HL-60 (cell line): ENCODE measurements around the gene C20orf202.

Experiments used
- DNase-seq, 2 experiments: peaks; one replicate each; pipeline ENCODE4 v3.0.0-alpha.2; 2010 to 2020; ENCODE audit warnings: low read depth in 1 of 2, low spot score in 1 of 2
- H3K27ac ChIP-seq: fragments of 250-450 bp; sonication (Bioruptor Pico); replicated peaks from 2 replicates; pipeline ENCODE4 v1.5.1; 2020; ENCODE audit warnings: mild to moderate bottlenecking, moderate library complexity
- H3K27me3 ChIP-seq: fragments of 250-450 bp; sonication (Bioruptor Pico); 2 replicates; pipeline ENCODE4 v1.5.1; 2021; ENCODE audit warnings: mild to moderate bottlenecking, moderate library complexity; ENCODE audit not compliant: insufficient read depth, poor library complexity, severe bottlenecking
- H3K4me3 ChIP-seq: replicated peaks from 2 replicates; pipeline ENCODE4 v1.5.1; 2011; ENCODE audit warnings: mild to moderate bottlenecking, control low read depth, low read length; ENCODE audit not compliant: insufficient read depth
- CTCF ChIP-seq: IDR thresholded peaks from one replicate; pipeline ENCODE4 v1.5.1; 2011; ENCODE audit warnings: low read length, control low read depth, inconsistent platforms; ENCODE audit not compliant: insufficient read depth
- GABPA ChIP-seq: IDR thresholded peaks from 2 replicates; pipeline ENCODE4 v1.6.1; 2012; ENCODE audit warnings: low read depth
- POLR2AphosphoS5 ChIP-seq: IDR thresholded peaks from 2 replicates; pipeline ENCODE4 v1.6.1; 2012; ENCODE audit warnings: low read depth
- SPI1 ChIP-seq: IDR thresholded peaks from 2 replicates; pipeline ENCODE4 v1.6.1; 2012; ENCODE audit warnings: low read depth, mild to moderate bottlenecking, borderline replicate concordance
- TF ChIP-seq, protein P1 (sequence below): IDR thresholded peaks from 2 replicates; pipeline ENCODE4 v1.6.1; 2012; ENCODE audit warnings: low read depth; ENCODE audit not compliant: insufficient replicate concordance

The C20orf202 gene

DNA sequence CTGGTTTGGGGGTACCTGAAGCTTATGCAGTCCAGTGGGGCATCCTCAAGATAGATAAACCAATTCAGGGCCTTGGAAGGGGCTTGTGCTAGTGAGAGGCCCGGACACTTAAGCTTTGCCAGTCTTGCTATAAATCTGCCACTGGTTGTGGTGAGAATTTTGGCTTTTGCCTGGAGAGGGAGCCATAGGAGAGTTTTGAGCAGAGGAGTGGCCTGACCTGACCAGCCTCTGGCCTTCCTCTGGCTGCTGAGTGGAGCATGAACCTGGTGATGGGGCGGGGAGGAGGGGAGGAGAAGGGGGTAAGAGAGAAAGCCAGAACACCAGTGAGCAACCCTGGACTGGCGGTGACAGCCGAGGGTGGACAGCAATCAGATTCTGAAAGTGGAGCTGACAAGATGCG is 25.6 kb upstream of the C20orf202 start:
- Histone ChIP-seq H3K27me3 (no peaks in the 10 kb centered on the region), H3K27ac (no peak overlapping the region), H3K4me3 (no peak overlapping the region)
- no peak for DNase-seq
- TF ChIP-seq CTCF, result no peak
- no peak for TF ChIP-seq POLR2AphosphoS5
- no peak for TF ChIP-seq GABPA
- TF ChIP-seq, protein P1, sequence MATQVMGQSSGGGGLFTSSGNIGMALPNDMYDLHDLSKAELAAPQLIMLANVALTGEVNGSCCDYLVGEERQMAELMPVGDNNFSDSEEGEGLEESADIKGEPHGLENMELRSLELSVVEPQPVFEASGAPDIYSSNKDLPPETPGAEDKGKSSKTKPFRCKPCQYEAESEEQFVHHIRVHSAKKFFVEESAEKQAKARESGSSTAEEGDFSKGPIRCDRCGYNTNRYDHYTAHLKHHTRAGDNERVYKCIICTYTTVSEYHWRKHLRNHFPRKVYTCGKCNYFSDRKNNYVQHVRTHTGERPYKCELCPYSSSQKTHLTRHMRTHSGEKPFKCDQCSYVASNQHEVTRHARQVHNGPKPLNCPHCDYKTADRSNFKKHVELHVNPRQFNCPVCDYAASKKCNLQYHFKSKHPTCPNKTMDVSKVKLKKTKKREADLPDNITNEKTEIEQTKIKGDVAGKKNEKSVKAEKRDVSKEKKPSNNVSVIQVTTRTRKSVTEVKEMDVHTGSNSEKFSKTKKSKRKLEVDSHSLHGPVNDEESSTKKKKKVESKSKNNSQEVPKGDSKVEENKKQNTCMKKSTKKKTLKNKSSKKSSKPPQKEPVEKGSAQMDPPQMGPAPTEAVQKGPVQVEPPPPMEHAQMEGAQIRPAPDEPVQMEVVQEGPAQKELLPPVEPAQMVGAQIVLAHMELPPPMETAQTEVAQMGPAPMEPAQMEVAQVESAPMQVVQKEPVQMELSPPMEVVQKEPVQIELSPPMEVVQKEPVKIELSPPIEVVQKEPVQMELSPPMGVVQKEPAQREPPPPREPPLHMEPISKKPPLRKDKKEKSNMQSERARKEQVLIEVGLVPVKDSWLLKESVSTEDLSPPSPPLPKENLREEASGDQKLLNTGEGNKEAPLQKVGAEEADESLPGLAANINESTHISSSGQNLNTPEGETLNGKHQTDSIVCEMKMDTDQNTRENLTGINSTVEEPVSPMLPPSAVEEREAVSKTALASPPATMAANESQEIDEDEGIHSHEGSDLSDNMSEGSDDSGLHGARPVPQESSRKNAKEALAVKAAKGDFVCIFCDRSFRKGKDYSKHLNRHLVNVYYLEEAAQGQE, result no peak
- TF ChIP-seq SPI1, result no peak

- Histone ChIP-seq H3K27ac (no peak overlapping the region), H3K4me3 (no peak overlapping the region), H3K27me3 (no peaks in the 10 kb centered on the region)
- TF ChIP-seq GABPA (no peak), POLR2AphosphoS5 (no peak), CTCF (no peak), SPI1 (no peak)
- TF ChIP-seq, protein P1, result no peak
- DNase-seq, result no peak
These were observed 25.2 kb upstream of the C20orf202 start for GRCh38 chr20:1178103-1178502.

- no peaks in the 10 kb centered on the region for H3K27me3 ChIP-seq
- H3K4me3 ChIP-seq, result no peak overlapping the region
- TF ChIP-seq SPI1 (no peak), CTCF (no peak), GABPA (no peak), POLR2AphosphoS5 (no peak)
- TF ChIP-seq, protein P1, result no peak
- no peak overlapping the region for H3K27ac ChIP-seq
- DNase-seq, result no peak
These were observed 24.6 kb upstream of the C20orf202 start for GRCh38 chr20:1178623-1179022.
